Endothelial cell (in vitro differentiated cells): ENCODE results near the gene IL17D. TPM values are rescaled to one million over a fixed set of nuclear protein-coding genes. Genes with fewer than 3 reads are reported as not detected.

ENCODE experiments used
- DNase-seq: peaks from one replicate; pipeline ENCODE4 v3.0.0; 2021; ENCODE audit warnings: low spot score
- H3K27ac Mint-ChIP-seq: one replicate; pipeline ENCODE4 v1.8.0; 2021; ENCODE audit warnings: mixed read lengths, inconsistent platforms; ENCODE audit not compliant: unreplicated experiment
- H3K27me3 Mint-ChIP-seq: one replicate; pipeline ENCODE4 v1.8.0; 2021; ENCODE audit warnings: mild to moderate bottlenecking, moderate library complexity, mixed read lengths, inconsistent platforms; ENCODE audit not compliant: unreplicated experiment
- H3K36me3 Mint-ChIP-seq: one replicate; pipeline ENCODE4 v1.8.0; 2021; ENCODE audit warnings: mild to moderate bottlenecking, low read depth, mixed read lengths, inconsistent platforms; ENCODE audit not compliant: unreplicated experiment
- H3K4me1 Mint-ChIP-seq: one replicate; pipeline ENCODE4 v1.8.0; 2021; ENCODE audit warnings: mild to moderate bottlenecking, mixed read lengths, inconsistent platforms; ENCODE audit not compliant: unreplicated experiment
- H3K4me3 Mint-ChIP-seq: one replicate; pipeline ENCODE4 v1.8.0; 2021; ENCODE audit warnings: mild to moderate bottlenecking, mixed read lengths, inconsistent platforms; ENCODE audit not compliant: unreplicated experiment
- H3K9me3 Mint-ChIP-seq: one replicate; pipeline ENCODE4 v1.8.0; 2021; ENCODE audit warnings: mixed read lengths, inconsistent platforms; ENCODE audit not compliant: unreplicated experiment
- total RNA-seq: library from RNA; stranded (reverse); fragmentation: NEBNext Ultra II Directional; extraction: Animal tissue kit (Norgen Biotek cat#: 25700); gene quantifications from one replicate; pipeline ENCODE4 v1.2.1, GENCODE V29; 2021; ENCODE audit not compliant: unreplicated experiment
- TF ChIP-seq, protein P1 (sequence below): fragments of 200-600 bp; sonication (generic); IDR thresholded peaks from one replicate; pipeline ENCODE4 v1.5.0; 2021; ENCODE audit warnings: antibody characterized with exemption; ENCODE audit not compliant: unreplicated experiment

The IL17D gene
- total RNA-seq, 1 donor from 2014 or later: 2.1 TPM

DNA sequence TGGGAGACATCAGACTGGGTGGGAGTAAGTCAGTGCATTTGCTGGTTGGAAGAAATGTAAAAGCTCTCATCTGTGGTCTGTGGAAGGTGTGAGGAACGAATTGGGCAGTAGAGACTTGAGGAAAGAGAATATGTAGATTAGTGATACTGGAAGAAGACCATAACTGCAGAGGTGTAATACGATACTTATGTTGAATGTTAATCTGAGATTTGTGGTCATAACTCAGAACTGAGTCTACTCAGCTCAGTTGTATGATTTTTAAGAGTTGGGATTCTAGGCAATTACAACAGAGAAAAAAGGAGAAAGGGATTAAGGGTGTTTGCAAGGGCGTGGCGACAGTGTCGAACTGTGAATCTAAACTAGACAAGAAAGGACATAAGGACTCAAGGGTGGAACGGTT lies 3.2 kb upstream of the IL17D start:
- peaks cover 18% of the 10 kb centered on the region for H3K27me3 Mint-ChIP-seq
- TF ChIP-seq, protein P1, sequence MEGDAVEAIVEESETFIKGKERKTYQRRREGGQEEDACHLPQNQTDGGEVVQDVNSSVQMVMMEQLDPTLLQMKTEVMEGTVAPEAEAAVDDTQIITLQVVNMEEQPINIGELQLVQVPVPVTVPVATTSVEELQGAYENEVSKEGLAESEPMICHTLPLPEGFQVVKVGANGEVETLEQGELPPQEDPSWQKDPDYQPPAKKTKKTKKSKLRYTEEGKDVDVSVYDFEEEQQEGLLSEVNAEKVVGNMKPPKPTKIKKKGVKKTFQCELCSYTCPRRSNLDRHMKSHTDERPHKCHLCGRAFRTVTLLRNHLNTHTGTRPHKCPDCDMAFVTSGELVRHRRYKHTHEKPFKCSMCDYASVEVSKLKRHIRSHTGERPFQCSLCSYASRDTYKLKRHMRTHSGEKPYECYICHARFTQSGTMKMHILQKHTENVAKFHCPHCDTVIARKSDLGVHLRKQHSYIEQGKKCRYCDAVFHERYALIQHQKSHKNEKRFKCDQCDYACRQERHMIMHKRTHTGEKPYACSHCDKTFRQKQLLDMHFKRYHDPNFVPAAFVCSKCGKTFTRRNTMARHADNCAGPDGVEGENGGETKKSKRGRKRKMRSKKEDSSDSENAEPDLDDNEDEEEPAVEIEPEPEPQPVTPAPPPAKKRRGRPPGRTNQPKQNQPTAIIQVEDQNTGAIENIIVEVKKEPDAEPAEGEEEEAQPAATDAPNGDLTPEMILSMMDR: no peak
- no peaks in the 10 kb centered on the region for H3K9me3 Mint-ChIP-seq
- peaks cover 2% of the 10 kb centered on the region for H3K4me1 Mint-ChIP-seq
- H3K27ac Mint-ChIP-seq: no peak overlapping the region
- no peak for DNase-seq
- no peak overlapping the region for H3K4me3 Mint-ChIP-seq
- H3K36me3 Mint-ChIP-seq: peaks cover 3% of the 10 kb centered on the region

DNA sequence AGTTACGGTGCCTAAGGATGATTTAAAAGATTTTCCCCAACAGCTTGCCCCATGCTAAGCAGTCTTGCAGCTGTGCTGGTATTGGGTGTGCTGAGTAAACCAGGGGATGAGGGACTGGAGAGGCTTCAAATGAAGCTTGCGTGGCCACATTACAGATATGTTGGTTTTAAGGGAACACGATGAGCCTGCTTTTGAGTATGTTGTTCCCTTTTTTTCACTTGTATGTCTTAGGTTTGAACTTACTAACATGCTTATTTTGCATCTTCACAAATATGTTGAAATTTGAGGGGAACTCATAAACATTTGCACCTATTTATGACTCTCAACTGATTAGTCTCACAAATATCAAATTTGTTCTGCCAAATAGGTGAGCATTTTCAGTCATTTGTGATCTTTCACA lies 2.0 kb upstream of the IL17D start:
- Mint-ChIP-seq H3K4me1 (peaks cover 2% of the 10 kb centered on the region), H3K4me3 (no peak overlapping the region), H3K9me3 (no peaks in the 10 kb centered on the region), H3K27ac (no peak overlapping the region), H3K36me3 (peaks cover 3% of the 10 kb centered on the region), H3K27me3 (peaks cover 20% of the 10 kb centered on the region)
- DNase-seq: no peak
- TF ChIP-seq, protein P1: no peak

DNA sequence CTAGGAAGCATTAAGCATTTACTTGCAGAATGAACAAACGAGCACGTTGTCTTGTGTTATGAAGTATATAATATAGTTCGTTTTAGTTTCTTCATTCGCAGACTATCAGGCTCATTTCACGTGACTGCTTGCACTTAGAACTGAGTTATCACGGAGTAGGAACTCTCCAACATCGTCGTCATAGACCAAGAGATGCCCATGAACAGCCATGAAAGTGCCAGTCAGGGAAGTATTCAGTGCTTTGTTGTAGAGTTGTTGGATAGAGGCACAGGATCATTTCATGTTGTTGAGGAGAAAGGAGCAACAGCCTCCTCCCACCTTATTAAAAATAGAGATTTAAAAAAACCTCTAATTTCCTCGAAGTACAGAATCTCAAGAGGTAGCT lies 977 bp upstream of the IL17D start:
- DNase-seq: no peak
- peaks cover 3% of the 10 kb centered on the region for H3K36me3 Mint-ChIP-seq
- peak overlapping the region; percentile 63 for H3K27ac Mint-ChIP-seq
- TF ChIP-seq, protein P1: no peak
- H3K9me3 Mint-ChIP-seq: no peaks in the 10 kb centered on the region
- peak overlapping the region; percentile 89 for H3K4me3 Mint-ChIP-seq
- peaks cover 20% of the 10 kb centered on the region for H3K27me3 Mint-ChIP-seq
- peaks cover 2% of the 10 kb centered on the region for H3K4me1 Mint-ChIP-seq

DNA sequence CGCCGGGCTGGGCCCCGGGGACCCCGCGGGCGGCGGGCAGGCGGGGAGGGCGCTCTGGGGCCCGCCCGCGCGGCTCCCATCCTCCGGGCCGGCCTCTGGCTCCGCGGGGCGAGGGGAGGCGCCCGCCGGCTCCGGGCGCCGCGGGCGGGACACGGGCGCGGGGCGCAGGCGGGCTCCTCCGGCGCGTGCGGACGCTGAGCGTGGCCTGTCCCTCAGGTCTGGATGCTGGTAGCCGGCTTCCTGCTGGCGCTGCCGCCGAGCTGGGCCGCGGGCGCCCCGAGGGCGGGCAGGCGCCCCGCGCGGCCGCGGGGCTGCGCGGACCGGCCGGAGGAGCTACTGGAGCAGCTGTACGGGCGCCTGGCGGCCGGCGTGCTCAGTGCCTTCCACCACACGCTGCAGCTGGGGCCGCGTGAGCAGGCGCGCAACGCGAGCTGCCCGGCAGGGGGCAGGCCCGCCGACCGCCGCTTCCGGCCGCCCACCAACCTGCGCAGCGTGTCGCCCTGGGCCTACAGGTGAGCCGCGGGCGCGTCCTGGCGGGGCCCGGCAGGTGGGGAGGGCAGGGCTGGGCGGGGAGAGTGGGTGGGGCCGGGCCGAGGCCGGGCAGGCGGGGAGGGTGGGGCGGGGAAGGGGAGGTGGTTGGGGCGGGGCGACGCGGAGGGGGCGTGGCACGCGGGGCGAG lies 420 bp downstream of the IL17D start:
- H3K4me1 Mint-ChIP-seq: peaks cover 2% of the 10 kb centered on the region
- H3K9me3 Mint-ChIP-seq: no peaks in the 10 kb centered on the region
- H3K27me3 Mint-ChIP-seq: peaks cover 20% of the 10 kb centered on the region
- TF ChIP-seq, protein P1: peak; percentile 42
- H3K4me3 Mint-ChIP-seq: no peak overlapping the region
- H3K27ac Mint-ChIP-seq: no peak overlapping the region
- DNase-seq: peak; percentile 79
- peaks cover 3% of the 10 kb centered on the region for H3K36me3 Mint-ChIP-seq

DNA sequence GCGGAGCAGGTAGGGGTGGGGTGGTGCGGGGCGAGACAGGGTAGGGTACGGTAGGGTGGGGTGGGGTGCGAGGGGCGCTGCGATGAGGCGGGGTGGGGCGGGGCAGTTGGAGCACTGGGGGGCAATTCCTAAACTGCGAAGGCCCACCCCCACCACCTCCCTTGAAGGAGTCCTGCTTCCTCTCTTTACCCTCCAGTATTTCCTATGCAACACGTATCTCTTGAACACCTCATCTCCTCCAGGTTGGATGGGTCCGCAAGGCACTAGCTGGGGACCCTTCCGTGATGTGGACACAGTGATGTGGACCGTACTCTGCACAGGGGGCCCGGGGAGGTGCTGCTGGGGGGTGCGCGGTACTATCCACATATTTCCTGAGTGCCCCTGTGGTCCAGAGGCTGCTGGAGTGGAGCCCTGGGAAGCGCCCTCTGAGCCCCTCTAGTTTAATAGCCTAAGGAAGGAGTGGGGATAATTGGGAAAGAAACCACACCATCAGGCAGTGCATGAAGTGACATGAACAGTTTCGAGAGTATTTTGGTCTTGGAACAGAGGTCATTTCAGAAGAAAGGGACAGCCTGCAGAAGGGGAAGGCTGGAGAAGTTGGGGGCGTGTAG lies 1.1 kb downstream of the IL17D start:
- no peak for DNase-seq
- TF ChIP-seq, protein P1: peak; percentile 5
- H3K4me1 Mint-ChIP-seq: peaks cover 2% of the 10 kb centered on the region
- peaks cover 20% of the 10 kb centered on the region for H3K27me3 Mint-ChIP-seq
- no peaks in the 10 kb centered on the region for H3K9me3 Mint-ChIP-seq
- H3K36me3 Mint-ChIP-seq: peaks cover 3% of the 10 kb centered on the region
- H3K27ac Mint-ChIP-seq: no peak overlapping the region
- peak overlapping the region; percentile 88 for H3K4me3 Mint-ChIP-seq
